ENCODE measurements around the gene ADAM23. TPM values are rescaled to one million over a fixed set of nuclear protein-coding genes. Genes with fewer than 3 reads are reported as not detected.
A peak's percentile ranks its signal among the peaks of the same experiment; 100 is the strongest.
"Not testable (repeated sequence)": the region's sequence is repeated elsewhere in the genome, so short reads cannot be mapped to it uniquely, and the experiment has no call there.

ADAM23 gene
- 2.4 TPM for total RNA-seq

DNA sequence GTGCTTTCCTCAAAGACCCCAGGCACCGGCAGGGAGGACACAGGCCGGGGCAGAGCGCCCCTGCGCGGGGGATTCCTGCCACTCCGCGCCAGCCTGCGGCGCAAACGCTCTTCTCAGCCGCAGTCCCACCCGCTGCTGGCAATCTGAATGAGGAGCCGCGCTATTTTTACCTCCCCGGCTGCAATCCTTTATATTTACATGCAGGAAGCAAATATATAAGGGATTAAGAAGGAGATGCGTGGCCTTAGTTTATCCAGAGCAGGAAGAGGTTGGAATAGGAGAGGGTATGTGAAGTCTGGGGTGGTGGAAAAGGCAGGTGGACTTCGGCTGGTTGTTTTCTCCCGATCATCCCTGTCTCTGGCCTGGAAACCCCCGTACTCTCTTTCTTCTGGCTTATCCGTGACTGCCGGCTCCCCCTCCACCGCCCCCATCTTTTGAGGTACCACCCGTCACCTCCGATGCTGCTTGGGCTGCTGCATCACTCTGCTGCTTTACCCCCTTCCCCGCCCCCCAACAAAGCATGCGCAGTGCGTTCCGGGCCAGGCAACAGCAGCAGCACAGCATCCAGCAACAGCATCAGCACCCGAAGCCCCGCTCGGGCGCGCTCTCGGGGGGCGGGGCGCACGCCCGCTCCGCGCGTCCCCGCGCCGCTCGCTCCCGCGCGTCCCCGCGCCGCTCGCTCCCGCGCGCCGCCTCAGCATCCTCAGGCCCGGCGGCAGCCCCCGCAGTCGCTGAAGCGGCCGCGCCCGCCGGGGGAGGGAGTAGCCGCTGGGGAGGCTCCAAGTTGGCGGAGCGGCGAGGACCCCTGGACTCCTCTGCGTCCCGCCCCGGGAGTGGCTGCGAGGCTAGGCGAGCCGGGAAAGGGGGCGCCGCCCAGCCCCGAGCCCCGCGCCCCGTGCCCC lies at the start of gene ADAM23:
Gene ADAM23, plus strand, starts transcription at position 700 of the 902 bp plus-strand sequence. CDS start 335 bp downstream, outside the sequence.
- peak; percentile 11 for DNase-seq (ENCODE audit: low spot score)

GRCh38 chr2:206396211-206396610 lies 47.1 kb upstream of the ADAM23 start:
- no peak for DNase-seq (ENCODE audit: low spot score)

- not testable (repeated sequence) for DNase-seq (ENCODE audit: low spot score)
These were observed 40.3 kb upstream of the ADAM23 start for GRCh38 chr2:206402956-206403569.

DNA sequence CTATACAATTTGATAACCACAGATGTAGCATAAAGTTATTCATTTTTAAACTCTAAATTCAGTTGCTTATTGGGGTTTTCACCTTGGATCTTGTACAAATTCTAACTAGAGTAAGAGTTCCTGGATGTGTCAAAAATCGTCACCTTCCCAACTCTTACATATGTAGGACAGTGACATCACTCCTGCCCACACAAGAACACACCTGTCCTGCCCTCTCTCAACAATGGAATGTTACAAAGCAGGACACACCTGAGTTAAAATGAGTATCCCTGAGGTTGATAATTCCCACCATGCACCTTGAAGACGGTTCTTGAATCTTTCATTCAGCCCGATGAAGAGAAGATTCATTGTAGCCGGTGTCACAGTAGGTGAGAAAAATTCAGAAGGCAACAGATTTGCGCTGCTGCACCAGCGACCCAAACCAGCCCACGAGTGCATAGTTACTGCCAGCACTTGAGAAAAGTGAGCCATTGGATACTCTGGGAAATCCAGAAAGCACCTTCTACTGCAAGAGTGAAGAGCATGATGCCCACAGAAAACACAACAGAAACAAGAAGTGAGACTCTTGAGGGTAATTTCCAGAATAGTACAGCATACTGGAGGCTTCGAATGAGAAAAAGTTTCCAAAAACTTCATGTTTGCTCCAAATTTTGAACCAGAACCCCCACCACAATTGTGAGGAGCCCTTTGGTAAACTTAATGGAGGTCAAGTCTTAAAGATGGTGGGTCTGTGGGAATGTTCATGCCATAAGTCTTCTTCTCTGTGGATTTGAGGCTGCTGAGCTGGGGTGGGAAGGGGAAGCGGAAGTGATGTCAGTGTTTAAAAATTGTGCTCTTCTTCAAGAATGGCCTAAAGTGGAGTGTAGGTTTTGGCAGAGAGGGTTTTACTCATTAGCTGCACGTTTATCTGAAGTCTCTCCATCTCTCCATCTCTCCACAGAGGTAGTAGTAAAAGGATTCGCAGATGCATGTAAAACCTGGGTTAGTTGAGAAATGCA lies 34.7 kb upstream of the ADAM23 start:
- DNase-seq (ENCODE audit: low spot score): no peak

DNA sequence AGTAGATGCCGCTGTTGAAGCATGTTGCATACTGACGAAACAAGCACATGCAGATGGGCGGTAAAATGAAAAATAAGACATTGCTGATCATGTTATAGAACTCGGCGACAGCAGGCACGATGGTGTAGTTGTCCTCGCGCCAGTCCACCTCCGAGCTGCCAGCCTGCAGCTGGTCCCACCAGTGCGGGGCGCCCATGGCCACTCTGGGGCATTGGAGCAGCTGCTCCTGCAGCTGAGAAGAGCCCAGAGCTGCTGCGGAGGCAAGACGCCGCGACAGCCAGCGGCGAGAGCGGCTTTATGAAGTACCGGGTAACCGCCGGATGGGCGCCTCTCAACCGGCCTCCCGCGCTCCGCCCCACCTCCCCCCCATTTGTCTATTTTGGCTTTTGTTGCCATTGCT lies 32.6 kb upstream of the ADAM23 start:
- no peak for DNase-seq (ENCODE audit: low spot score)

DNA sequence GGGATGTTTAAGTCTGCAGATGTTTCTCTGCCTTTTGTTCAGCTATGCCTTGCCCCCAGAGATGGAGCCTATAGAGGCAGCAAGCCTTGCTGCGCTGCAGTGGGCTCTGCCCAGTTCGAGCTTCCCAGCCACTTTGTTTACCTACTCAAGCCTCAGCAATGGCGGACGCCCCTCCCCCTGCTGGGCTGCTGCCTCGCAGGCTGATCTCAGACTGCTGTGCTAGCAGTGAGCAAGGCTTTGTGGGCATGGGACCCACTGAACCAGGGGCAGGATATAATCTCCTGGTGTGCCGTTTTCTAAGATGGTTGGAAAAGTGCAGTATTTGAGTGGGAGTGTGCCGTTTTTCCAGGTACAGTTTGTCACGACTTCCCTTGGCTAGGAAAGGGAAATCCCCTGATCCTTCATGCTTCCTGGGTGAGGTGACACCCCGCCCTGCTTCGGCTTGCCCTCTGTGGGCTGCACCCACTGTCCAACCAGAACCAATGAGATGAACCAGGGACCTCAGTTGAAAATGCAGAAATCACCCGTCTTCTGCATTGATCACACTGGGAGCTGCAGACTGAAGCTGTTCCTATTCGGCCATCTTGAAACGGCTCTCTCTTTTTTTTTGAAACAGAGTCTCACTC lies 27.6 kb upstream of the ADAM23 start:
- DNase-seq (ENCODE audit: low spot score): no peak

- DNase-seq (ENCODE audit: low spot score): no peak
These were observed 24.4 kb upstream of the ADAM23 start for GRCh38 chr2:206418968-206419367.

DNA sequence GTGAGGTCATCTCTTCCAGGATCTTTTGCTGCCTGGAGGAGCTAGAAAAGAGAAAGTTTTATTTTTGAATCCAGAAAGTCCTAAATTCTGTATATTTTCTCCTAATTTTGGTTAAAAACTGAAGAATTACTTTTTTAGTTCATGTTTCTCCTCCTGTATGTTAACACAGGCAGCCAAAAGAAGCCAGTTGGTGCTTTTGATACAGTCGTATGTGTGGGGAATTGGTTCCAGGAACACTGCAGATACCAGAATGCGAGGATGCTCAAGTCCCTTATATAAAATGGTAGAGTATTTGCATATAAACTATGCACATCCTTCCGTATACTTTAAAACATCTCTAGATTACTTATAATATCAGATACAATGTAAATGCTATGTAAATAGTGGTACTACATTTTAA lies 22.6 kb upstream of the ADAM23 start:
- no peak for DNase-seq (ENCODE audit: low spot score)

GRCh38 chr2:206422493-206422892 lies 20.8 kb upstream of the ADAM23 start:
- no peak for DNase-seq (ENCODE audit: low spot score)

DNA sequence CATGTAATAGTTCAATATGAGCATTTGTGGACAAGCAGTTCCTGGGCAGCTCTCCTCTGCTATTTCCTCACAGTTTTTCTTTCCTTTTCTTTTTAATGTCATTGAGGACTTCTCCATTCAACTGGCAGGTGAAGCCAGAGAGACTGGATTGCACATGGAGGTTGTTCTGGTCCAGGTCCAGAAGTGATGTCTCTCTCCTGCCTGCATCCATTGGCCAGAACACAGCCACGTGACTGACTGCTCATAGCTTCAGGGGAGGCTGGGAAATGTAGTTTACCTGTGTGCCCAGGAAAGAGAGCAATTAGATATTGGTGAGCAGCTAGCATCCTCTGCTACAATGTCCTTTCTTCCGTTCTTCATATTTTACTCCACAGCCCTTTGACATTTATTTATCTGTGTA lies 20.2 kb upstream of the ADAM23 start:
- no peak for DNase-seq (ENCODE audit: low spot score)

- DNase-seq (ENCODE audit: low spot score): no peak
These were observed 19.2 kb upstream of the ADAM23 start for GRCh38 chr2:206424134-206424533.

DNA sequence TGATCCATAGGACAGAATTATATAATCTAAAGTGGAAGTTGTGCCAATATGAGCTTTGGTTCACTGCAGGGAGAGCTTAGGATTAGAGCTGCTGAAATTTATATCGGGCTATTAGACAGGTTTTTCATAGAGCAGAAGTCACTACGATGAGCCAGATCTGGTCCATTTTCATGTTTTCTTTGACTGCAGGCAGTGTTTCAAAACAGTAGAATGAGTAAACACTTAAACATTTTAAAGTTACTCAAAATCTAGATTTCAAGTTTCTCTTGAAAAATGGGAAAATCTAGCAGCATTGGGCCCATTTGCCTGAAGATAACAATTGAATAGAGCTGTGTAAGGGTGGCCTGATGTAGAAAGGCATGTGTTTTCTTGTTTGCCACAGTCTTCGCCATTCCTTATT lies 14.5 kb upstream of the ADAM23 start:
- no peak for DNase-seq (ENCODE audit: low spot score)

DNA sequence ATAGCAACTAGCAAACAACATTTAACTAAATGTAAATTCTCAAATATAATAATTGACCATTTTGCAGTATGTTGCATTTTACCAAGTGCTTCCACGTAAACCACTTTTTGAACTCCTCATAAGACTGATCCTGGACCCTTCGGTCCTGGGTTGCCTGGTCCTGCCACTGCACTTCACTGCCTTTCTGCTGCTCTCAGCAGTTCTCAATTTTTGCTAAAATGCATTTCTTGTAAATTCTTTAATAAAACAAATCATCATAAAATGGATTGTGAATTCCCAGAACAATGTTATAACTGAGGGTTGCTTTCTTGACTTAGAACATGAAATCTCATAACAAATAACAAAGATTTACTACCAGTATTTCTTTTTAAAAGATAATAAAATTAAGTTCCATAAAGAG lies 12.9 kb upstream of the ADAM23 start:
- no peak for DNase-seq (ENCODE audit: low spot score)

DNA sequence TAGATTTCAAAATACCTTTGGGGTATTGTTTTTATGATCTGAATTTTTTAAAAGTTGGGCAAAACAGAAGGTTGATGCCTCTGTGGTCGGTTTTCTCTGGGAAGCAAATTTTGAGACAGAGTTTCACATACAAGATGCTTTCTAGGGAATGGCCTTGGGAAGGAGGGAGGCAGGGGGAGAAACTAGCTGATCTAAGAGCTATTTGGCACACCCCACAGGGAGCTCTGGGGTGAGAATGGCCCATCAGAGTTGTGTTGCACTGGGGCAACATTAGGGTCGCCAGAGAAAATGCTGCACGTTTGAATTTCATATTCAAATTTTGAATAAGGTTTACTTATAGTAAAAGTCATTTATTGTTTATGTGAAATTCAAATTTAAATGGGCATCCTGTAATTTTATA lies 11.9 kb upstream of the ADAM23 start:
- no peak for DNase-seq (ENCODE audit: low spot score)

- DNase-seq (ENCODE audit: low spot score): no peak
These were observed 10.9 kb upstream of the ADAM23 start for GRCh38 chr2:206432193-206433082.

GRCh38 chr2:206433190-206433589 lies 10.1 kb upstream of the ADAM23 start:
- DNase-seq (ENCODE audit: low spot score): no peak

DNA sequence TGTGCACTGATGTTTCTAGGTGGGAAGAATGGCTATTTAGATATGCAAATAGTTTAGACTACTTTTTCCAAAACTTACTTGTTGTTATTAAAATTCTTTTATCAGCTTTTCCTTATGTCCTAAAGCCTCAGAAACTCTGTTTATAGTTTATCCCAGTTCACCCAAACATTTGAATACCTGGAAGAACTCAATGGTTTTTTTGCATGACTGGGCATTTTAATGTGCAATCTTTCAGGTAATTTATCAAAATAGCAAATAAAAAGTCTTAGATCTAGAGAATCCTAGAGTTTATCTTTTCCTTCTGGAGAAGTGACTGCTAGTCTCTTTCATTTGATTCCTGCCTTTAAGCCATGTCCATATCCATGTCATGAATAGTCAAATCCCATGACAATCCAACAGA lies 9.6 kb upstream of the ADAM23 start:
- DNase-seq (ENCODE audit: low spot score): no peak

DNA sequence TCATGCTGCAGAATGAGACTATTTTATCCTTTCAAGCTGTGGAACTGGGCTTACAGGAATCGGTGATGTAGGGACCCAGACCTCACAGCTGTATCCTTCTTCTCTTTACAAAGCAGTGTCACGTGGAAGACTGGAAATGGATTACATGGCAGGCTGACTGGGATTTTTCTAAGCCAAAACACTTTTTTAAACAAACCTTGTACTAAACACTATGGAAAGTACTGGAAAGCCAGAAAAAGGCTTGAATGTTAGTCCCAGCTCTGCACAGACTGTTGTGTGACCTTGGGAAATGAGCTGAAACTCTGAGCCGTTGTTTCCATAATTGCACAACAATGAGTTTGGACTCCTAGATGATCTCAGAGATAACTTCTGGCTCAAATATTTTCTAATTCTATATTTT lies 7.6 kb upstream of the ADAM23 start:
- no peak for DNase-seq (ENCODE audit: low spot score)

- DNase-seq (ENCODE audit: low spot score): no peak
These were observed 5.1 kb upstream of the ADAM23 start for GRCh38 chr2:206438196-206438724.

GRCh38 chr2:206442474-206442832 lies 879 bp upstream of the ADAM23 start:
- DNase-seq (ENCODE audit: low spot score): no peak

Data from mucosa of gallbladder (tissue), 1 donor.